Medulla oblongata (tissue), 1 donor: ENCODE measurements around the gene KIF25.
"Not testable (repeated sequence)": the region's sequence is repeated elsewhere in the genome, so short reads cannot be mapped to it uniquely, and the experiment has no call there.

Experiments
- DNase-seq: peaks from one replicate; pipeline ENCODE4 v3.0.0-alpha.2; 2015; ENCODE audit errors: extremely low spot score

Gene KIF25

DNA sequence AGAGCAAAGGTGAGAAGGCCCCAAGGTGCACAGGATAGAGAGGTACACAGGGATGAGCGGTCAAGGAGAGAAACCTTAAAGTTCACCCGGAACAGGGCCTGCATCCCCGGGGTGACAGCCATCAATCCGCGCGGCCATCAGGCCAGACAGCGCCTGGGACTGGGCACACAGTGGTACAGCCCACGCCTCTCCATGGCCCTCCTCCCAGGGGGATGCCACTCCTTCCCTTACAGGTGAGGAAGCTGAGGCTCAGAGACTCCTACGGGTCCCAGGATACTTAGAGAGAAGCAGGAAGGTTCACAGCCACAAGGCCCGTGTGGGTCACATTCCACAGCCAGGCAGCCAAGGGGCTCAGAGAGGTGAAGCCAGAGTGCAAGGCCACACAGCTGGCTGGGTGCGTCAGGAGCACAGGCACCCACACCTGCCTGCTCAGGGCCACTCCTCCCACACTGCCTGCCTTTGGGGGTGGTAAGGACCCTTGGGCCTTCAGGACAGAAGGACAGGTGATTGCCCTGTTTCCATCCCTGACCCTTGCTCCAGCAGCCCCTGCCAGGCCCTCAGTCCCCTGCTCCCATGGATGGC, 66.8 kb downstream of the KIF25 start:
- DNase-seq, result no peak

- DNase-seq, result no peak
These were observed 69.7 kb downstream of the KIF25 start for GRCh38 chr6:168067081-168067759.

DNA sequence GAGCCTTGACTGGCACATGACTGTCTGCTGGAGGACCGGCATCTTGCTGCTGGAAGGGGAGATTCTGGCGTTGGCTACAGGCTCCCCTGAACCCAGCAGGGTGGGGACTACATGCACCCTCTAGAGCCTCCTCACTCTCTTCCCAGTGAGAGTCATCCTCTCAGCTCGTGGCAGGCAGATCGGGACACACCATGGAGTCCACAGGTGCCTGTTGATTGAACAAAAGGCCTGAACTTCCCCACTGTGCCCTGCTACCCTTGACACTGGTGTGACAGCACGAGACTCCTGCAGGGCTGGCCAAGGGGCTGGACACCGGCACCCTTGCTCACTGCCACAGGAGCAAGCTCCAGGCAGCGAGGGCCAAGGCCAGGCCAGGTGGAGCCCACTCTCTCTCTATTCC, 73.3 kb downstream of the KIF25 start:
- DNase-seq, result no peak

DNA sequence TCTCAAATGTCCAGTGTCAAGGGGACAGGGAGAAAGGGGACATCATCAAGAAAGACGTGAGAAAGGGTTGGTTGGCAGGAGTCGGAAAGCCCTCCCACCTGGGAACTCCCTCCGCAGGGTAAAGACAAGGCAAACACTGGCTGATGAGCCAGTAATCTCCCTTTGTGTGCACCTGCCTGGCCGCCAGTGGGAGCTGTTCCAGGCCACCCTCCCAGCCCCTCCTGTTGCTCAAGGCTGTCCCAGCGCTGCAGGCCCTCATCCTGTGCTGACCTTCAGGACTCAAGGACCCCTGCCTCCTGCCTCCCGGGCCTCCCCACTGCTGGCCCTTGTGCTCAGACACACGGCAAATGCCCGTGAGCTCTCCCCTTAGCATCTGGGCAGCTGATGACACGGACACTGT, 74.1 kb downstream of the KIF25 start:
- DNase-seq, result no peak

- DNase-seq, result no peak
These were observed 74.8 kb downstream of the KIF25 start for GRCh38 chr6:168072261-168072660.

DNA sequence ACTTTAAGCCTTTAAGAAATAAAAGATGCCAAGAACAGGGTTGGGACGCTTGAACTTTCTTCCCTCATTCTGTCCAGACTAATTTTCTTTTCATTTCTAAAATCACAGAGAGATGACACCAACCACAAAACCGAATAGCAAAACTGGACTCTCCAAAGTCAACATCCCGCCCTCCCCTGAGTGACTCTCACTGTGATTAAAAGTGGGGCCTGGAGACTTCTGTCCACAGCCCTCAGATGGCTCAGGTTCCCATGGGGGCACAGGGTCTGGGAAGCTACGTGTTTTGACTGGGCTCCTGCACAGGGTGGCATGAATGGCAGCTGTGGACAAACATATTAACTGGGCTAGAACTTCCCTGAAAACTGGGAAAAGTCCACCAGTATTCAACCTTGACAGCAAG, 75.3 kb downstream of the KIF25 start:
- DNase-seq, result no peak

DNA sequence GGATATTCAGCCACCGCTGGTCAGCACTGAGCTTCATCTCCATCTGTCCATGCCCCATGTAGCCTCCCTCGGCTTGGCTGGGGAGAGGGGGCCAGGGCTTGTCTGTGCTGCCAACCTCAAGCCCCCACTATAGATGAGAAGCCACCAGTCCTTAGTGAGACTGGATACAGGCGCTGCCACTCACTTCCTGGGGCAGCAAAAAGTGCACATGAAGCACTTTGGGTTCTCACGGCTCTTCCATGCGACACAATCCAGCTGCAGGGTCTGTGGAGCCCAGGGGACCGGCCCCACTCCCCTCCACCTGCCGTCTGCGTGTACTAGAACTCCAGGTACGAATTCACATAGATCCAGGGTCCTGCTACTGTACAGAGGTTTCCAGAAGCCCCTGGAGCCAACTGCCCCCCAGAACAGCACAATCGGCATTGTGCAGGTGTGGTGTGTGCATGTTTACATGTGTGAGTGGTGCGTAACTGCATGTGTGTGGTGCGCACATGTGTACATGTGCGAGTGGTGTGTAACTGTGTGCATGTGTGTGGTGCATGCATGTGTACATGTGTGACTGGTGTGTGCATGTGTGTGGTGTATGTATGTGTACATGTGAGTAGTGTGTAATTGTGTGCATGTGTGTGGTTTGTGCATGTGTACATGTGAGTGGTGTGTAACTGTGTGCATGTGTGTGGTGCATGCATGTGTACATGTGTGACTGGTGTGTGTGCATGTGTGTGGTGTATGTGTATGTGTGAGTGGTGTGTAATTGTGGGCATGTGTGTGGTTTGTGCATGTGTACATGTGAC, 76.7 kb downstream of the KIF25 start:
- no peak for DNase-seq

- no peak for DNase-seq
These were observed 77.7 kb downstream of the KIF25 start for GRCh38 chr6:168075216-168075615.

- DNase-seq, result no peak
These were observed 78.3 kb downstream of the KIF25 start for GRCh38 chr6:168075787-168076202.

GRCh38 chr6:168077401-168077800, 79.9 kb downstream of the KIF25 start:
- not testable (repeated sequence) for DNase-seq

- DNase-seq, result no peak
These were observed 80.9 kb downstream of the KIF25 start for GRCh38 chr6:168078175-168078942.

- no peak for DNase-seq
These were observed 81.5 kb downstream of the KIF25 start, which contains the start of gene FRMD1 for GRCh38 chr6:168078943-168079405. FRMD1 (minus strand) TSS chr6:168079212; CDS start chr6:168079094, 118 bp downstream.

DNA sequence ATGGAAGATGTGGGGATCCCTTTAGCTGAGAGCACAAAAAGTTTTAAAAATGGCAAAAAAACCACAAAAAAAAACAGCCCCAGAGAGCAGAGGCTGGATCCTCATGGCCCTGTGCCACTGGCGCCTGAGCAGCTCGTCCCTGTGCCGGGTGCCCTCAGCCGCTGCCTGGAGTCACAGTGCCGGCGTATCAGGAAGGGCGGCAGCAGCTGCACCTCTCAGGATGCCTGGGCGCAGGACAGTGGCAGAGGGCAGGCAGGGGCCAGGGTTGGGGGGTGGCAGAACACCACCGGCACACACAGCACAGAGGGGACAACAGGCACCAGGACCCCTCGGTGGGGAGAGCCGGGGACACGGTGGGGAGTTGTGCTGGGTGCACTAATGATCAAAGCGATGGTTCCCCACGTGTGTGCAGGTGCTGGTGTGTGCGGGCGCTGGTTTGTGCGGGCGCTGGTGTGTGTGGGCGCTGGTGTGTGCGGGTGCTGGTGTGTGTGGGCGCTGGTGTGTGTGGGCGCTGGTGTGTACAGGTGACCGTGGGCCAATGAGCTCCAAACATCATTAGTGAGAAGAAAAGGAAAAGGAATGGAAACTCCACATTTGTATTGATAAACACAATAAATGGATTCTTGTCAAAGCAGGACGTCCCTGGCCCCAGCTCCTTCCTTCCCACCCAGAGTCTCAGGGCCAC, 83.1 kb downstream of the KIF25 start:
- DNase-seq, result no peak

DNA sequence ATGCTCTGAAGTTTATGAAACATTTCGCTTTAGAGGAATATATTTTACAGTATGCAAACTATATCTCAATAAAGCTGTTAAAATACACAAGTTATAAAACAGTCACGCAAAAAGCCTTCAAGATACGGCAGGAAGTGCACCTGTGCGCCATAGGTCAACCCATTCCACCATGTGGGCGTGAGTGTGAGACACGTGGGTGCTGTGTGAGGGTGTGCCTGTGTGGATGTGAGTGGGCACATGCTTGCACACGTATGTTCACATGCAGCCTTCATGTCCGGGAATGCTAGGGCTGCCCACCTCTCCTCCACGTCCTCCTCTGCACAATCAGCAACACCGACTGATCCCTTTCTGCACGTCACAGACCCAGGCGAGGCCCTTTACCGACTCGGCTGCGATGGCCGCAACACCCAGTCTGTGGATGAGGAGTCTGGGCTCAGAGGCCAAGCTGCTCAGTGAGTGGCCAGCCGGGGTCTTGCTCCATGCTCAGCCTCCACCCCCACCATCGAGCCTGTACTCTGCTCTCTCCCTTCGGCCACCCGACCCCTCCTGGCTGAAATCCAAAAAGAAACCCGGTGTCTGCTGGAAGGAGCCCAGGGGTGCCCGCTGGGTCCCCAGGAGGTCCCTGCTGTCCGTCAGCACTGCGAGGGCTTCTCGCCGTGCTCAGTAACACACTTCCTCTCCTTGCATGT, 84.5 kb downstream of the KIF25 start:
- DNase-seq, result no peak

GRCh38 chr6:168082860-168083513, 85.5 kb downstream of the KIF25 start:
- DNase-seq, result no peak

DNA sequence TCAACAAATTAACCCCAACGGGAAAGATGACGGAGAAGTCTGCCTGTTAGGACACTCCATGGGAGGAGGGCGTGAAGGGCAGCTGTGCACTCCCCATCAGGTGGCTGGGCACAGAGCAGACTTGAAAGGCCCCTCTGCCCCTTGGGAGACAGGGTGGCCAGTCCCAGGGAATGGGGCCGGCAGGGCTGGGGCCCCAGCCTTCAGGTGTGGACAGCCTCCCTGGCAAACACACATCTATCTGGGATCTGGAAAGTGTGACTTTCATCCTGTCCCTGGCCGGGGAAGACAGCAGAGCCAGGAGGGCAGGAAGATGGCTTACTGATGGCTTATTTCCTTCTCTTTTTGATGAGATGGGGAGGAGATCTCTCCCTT, 86.0 kb downstream of the KIF25 start:
- DNase-seq, result no peak

- DNase-seq, result no peak
These were observed 87.1 kb downstream of the KIF25 start for GRCh38 chr6:168084465-168085160.

DNA sequence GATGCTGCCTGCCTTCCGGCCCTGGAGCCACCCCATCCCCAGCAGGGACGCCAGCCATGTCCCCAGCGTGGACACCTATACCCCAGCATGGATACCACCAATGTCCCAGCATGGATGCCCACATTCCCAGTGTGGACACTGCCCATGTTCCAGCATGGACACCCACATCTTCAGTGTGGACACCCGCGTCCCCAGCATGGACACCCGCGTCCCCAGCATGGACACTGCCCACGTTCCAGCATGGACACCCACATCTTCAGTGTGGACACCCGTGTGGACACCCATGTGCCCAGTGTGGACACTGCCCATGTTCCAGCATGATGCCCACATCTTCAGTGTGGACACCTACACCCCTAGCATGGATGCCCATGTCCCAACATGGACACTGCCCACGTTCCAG, 88.6 kb downstream of the KIF25 start:
- DNase-seq, result no peak

GRCh38 chr6:168086616-168087015, 89.1 kb downstream of the KIF25 start:
- DNase-seq, result no peak
